ENCODE measurements around the gene ZCWPW1. TPM values are rescaled to one million over a fixed set of nuclear protein-coding genes. Genes with fewer than 3 reads are reported as not detected.
A peak's percentile ranks its signal among the peaks of the same experiment; 100 is the strongest.

The ZCWPW1 gene
- total and polyA plus RNA-seq, 2 of the 8 experiments (the other 6 are each of a cell fraction or from before 2014, with no cell fraction given) = 0.51 to 1.4 TPM

DNA sequence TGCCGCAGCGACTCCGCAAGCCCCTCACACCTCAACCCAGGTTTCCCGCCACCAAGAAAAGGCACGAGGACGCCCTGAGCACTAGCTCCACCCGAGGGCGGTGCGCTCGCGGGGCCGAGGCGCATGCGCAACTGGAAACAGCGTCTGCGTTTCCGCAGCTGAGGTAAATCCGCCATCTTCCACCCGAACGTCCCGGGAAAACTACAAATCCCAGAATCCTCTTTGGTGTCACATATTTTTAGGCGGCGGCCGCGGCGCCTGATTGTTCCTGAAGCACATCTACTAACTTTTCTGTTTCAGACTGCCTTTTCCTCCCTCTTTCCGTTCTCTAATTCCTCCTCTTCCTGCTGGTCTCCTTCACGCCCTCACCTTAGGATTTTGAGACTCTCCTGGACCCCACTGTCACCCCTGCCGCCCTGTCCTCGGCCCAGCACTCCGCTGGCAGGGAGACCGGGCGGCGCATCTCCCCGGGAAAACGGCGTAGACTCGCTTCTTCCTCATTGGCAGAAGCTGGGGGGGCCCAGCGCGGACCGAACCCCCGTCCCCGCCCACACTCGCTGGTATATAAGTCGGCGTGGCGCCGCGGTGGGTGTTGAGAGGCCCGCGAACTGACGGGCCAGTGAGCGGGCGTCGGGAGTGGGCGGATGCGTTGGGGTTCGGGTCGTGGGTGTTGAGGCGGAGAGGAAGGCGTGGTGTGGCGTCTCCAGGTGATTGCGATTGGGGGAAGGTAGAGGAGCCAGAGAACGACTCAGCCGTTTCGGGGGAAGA is at the start of gene ZCWPW1 (continued):
- peak; percentile 95 for TF ChIP-seq TAF7 (optimal IDR thresholded peaks at IDR 0.05; ENCODE audit: borderline replicate concordance, low read depth, low read length)
- TF ChIP-seq, protein P1, sequence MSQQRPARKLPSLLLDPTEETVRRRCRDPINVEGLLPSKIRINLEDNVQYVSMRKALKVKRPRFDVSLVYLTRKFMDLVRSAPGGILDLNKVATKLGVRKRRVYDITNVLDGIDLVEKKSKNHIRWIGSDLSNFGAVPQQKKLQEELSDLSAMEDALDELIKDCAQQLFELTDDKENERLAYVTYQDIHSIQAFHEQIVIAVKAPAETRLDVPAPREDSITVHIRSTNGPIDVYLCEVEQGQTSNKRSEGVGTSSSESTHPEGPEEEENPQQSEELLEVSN (IDR thresholded peaks at IDR 0.05) = peak; percentile 100
- peak in 1 of 2 experiments; percentile 10; a peak in 2 of 4 replicates for TF ChIP-seq SIN3A (conservative IDR thresholded peaks at IDR 0.05 in 1 of 2, IDR thresholded peaks at IDR 0.05 in 1 of 2; ENCODE audit: low read depth in 1 of 2, low read length in 2 of 2)
- TF ChIP-seq, protein P2, sequence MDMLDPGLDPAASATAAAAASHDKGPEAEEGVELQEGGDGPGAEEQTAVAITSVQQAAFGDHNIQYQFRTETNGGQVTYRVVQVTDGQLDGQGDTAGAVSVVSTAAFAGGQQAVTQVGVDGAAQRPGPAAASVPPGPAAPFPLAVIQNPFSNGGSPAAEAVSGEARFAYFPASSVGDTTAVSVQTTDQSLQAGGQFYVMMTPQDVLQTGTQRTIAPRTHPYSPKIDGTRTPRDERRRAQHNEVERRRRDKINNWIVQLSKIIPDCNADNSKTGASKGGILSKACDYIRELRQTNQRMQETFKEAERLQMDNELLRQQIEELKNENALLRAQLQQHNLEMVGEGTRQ (IDR thresholded peaks at IDR 0.05; ENCODE audit: low read length) = no peak; the same call in 1 of the 2 replicates
- TF ChIP-seq BACH1 (IDR thresholded peaks at IDR 0.05; ENCODE audit: low read length) = peak; percentile 75
- TF ChIP-seq EGR1 (IDR thresholded peaks at IDR 0.05; ENCODE audit: borderline replicate concordance, low read depth, low read length) = peak; percentile 28; the same call in 1 of the 2 replicates
- no peak for TF ChIP-seq FOSL1 (IDR thresholded peaks at IDR 0.05; ENCODE audit: insufficient read depth, low read depth, low read length)
- peak in 1 of 2 experiments; percentile 86; a peak in 2 of 3 replicates for TF ChIP-seq POLR2A (IDR thresholded peaks at IDR 0.05; ENCODE audit: control extremely low read depth in 1 of 2, low read depth in 2 of 2, low read length in 2 of 2)
- TF ChIP-seq NANOG (IDR thresholded peaks at IDR 0.05; ENCODE audit: insufficient read depth, low read depth, low read length, poor library complexity, severe bottlenecking) = no peak
- 0 out of 2 replicates have a peak, but pooled peaks have one; percentile 15 for TF ChIP-seq JUN (IDR thresholded peaks at IDR 0.05; ENCODE audit: low read depth, low read length)
- TF ChIP-seq CREB1 (IDR thresholded peaks at IDR 0.05) = peak; percentile 56
- peak; percentile 91; the same call in 1 of the 2 replicates for TF ChIP-seq GTF2F1 (IDR thresholded peaks at IDR 0.05; ENCODE audit: borderline replicate concordance, low read depth, low read length)
- peak; percentile 57 for TF ChIP-seq SP1 (IDR thresholded peaks at IDR 0.05; ENCODE audit: low read depth, low read length)
- TF ChIP-seq TBP (IDR thresholded peaks at IDR 0.05; ENCODE audit: low read depth, low read length) = peak; percentile 95
